Astrocyte (in vitro differentiated cells and primary cell): ENCODE measurements around the gene PTPRN2. TPM values are rescaled to one million over a fixed set of nuclear protein-coding genes. Genes with fewer than 3 reads are reported as not detected.

Experiments
- DNase-seq: peaks from one replicate; pipeline ENCODE4 v3.0.0-alpha.2; 2010; ENCODE audit warnings: low read depth
- FAIRE-seq: peaks from 2 replicates; lab custom pipeline; 2011; peaks lifted over from hg19 to GRCh38; lab: Jason Lieb, UNC
- H2AFZ ChIP-seq: 2 replicates; pipeline ENCODE4 v1.6.0; 2012; ENCODE audit warnings: low read depth, low read length, inconsistent platforms
- H3K27ac ChIP-seq: 2 replicates; pipeline ENCODE4 v1.5.1; 2011; ENCODE audit warnings: low read depth, low read length, inconsistent platforms
- H3K27me3 ChIP-seq: 2 replicates; pipeline ENCODE4 v1.6.0; 2011; ENCODE audit warnings: low read length, inconsistent platforms; ENCODE audit not compliant: insufficient read depth
- H3K36me3 ChIP-seq: 2 replicates; pipeline ENCODE4 v1.5.1; 2011; ENCODE audit warnings: low read length, inconsistent platforms; ENCODE audit not compliant: insufficient read depth
- H3K4me1 ChIP-seq: 2 replicates; pipeline ENCODE4 v1.5.1; 2011; ENCODE audit warnings: low read length, inconsistent platforms; ENCODE audit not compliant: insufficient read depth
- H3K4me2 ChIP-seq: 2 replicates; pipeline ENCODE4 v1.6.0; 2012; ENCODE audit warnings: low read length, inconsistent platforms
- H3K4me3 ChIP-seq: 2 replicates; pipeline ENCODE4 v1.5.1; 2011; ENCODE audit warnings: low read depth, mild to moderate bottlenecking, low read length, inconsistent platforms; ENCODE audit not compliant: insufficient read depth
- H3K79me2 ChIP-seq: 2 replicates; pipeline ENCODE4 v1.6.0; 2012; ENCODE audit warnings: mild to moderate bottlenecking, low read length, inconsistent platforms; ENCODE audit not compliant: insufficient read depth
- H3K9ac ChIP-seq: 2 replicates; pipeline ENCODE4 v1.6.0; 2012; ENCODE audit warnings: mild to moderate bottlenecking, low read length, inconsistent platforms
- H3K9me3 ChIP-seq: 2 replicates; pipeline ENCODE4 v1.5.1; 2012; ENCODE audit warnings: low read depth, mild to moderate bottlenecking, low read length, inconsistent platforms; ENCODE audit not compliant: insufficient read depth
- H4K20me1 ChIP-seq: 2 replicates; pipeline ENCODE4 v1.6.0; 2012; ENCODE audit warnings: low read length, inconsistent platforms; ENCODE audit not compliant: insufficient read depth
- H3K27ac Mint-ChIP-seq: one replicate; pipeline ENCODE4 v1.8.0; 2021; ENCODE audit warnings: mild to moderate bottlenecking, mixed read lengths; ENCODE audit not compliant: unreplicated experiment
- H3K27me3 Mint-ChIP-seq: one replicate; pipeline ENCODE4 v1.8.0; 2021; ENCODE audit warnings: low read depth, mixed read lengths; ENCODE audit not compliant: unreplicated experiment
- H3K36me3 Mint-ChIP-seq: one replicate; pipeline ENCODE4 v1.8.0; 2021; ENCODE audit warnings: low read depth, mixed read lengths; ENCODE audit not compliant: unreplicated experiment
- H3K4me1 Mint-ChIP-seq: one replicate; pipeline ENCODE4 v1.8.0; 2021; ENCODE audit warnings: low read depth, mixed read lengths; ENCODE audit not compliant: unreplicated experiment
- H3K4me3 Mint-ChIP-seq: one replicate; pipeline ENCODE4 v1.8.0; 2021; ENCODE audit warnings: mild to moderate bottlenecking, moderate library complexity, mixed read lengths; ENCODE audit not compliant: unreplicated experiment
- H3K9me3 Mint-ChIP-seq: one replicate; pipeline ENCODE4 v1.8.0; 2021; ENCODE audit warnings: mild to moderate bottlenecking, mixed read lengths; ENCODE audit not compliant: unreplicated experiment
- CTCF ChIP-seq: IDR thresholded peaks from 2 replicates; pipeline ENCODE4 v1.5.1; 2011; ENCODE audit warnings: low read depth, mild to moderate bottlenecking, inconsistent platforms, low read length, moderate library complexity; ENCODE audit not compliant: insufficient read depth
- EZH2 ChIP-seq: IDR thresholded peaks from 2 replicates; pipeline ENCODE4 v1.6.1; 2012; ENCODE audit warnings: mild to moderate bottlenecking, low read length, inconsistent platforms; ENCODE audit not compliant: insufficient read depth
- total RNA-seq: library from RNA; stranded (reverse); gene quantifications from 2 replicates; pipeline ENCODE4 v1.2.1, GENCODE V29; 2021

The PTPRN2 gene
- total RNA-seq, 1 donor from 2014 or later: 0.09 TPM

DNA sequence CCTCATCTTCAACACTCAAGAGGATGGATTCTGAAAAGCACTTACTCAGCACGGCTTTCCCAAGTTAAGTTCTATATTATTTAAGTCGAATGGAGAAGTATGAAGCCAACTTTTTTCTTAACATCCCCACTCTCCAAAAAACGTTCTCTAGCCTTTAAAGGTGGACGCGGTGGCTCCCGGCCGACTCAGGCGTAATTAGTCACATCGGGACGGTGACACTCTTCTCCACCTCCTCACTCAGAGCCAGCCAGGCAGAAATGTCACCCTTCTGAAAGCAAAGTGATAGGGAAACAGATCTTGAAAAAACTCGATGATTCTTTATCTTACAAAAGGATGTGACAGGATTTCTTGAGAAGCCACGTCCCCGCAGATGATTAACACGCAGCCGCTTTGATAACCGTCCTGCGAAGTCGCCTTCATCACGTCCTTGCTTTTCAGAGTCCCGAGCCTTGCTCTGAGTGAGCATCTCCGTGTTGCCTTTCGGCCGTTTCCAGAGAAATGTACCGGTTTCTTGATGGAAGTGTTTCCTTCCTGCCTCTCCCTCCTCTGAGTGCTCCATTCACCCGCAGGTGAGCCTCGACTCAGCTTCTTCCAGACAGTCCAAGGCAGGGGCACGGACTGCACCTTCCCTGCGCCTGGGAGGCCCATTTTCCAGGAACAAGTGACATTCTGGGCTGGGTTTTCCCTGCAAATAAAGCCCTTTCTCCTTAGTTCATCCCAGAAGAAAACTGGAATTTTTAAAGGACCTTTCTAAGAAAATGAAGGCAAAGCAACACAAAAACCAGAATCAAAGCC, 936.1 kb downstream of the PTPRN2 start:
- no peaks in the 10 kb centered on the region for H3K9me3 ChIP-seq
- no peaks in the 10 kb centered on the region for H3K4me1 Mint-ChIP-seq
- H3K4me2 ChIP-seq: no peak overlapping the region
- DNase-seq (no peak), FAIRE-seq (no peak)
- no peak overlapping the region for H2AFZ ChIP-seq
- H3K9me3 Mint-ChIP-seq: peaks cover 7% of the 10 kb centered on the region
- H3K4me3 ChIP-seq: no peak overlapping the region
- no peaks in the 10 kb centered on the region for H3K36me3 ChIP-seq
- no peaks in the 10 kb centered on the region for H3K27me3 Mint-ChIP-seq
- no peak overlapping the region for H3K27ac Mint-ChIP-seq
- H4K20me1 ChIP-seq: no peaks in the 10 kb centered on the region
- H3K4me3 Mint-ChIP-seq: no peak overlapping the region
- TF ChIP-seq EZH2: no peak
- TF ChIP-seq CTCF: no peak
- no peaks in the 10 kb centered on the region for H3K36me3 Mint-ChIP-seq
- H3K9ac ChIP-seq: no peak overlapping the region
- H3K4me1 ChIP-seq: no peaks in the 10 kb centered on the region
- H3K79me2 ChIP-seq: no peaks in the 10 kb centered on the region
- no peak overlapping the region for H3K27ac ChIP-seq
- H3K27me3 ChIP-seq: no peaks in the 10 kb centered on the region

- Histone ChIP-seq H3K9ac (no peak overlapping the region), H3K4me1 (no peaks in the 10 kb centered on the region), H3K27ac (no peak overlapping the region), H4K20me1 (no peaks in the 10 kb centered on the region), H2AFZ (no peak overlapping the region), H3K9me3 (no peaks in the 10 kb centered on the region), H3K4me3 (no peak overlapping the region), H3K79me2 (no peaks in the 10 kb centered on the region), H3K4me2 (no peak overlapping the region), H3K27me3 (no peaks in the 10 kb centered on the region), H3K36me3 (peaks cover 2% of the 10 kb centered on the region)
- DNase-seq (no peak), FAIRE-seq (no peak)
- TF ChIP-seq CTCF (no peak), EZH2 (no peak)
- Mint-ChIP-seq H3K4me3 (no peak overlapping the region), H3K36me3 (no peaks in the 10 kb centered on the region), H3K27ac (no peak overlapping the region), H3K4me1 (no peaks in the 10 kb centered on the region), H3K27me3 (no peaks in the 10 kb centered on the region), H3K9me3 (peaks cover 7% of the 10 kb centered on the region)
These were observed 936.8 kb downstream of the PTPRN2 start for GRCh38 chr7:157650801-157651200.

DNA sequence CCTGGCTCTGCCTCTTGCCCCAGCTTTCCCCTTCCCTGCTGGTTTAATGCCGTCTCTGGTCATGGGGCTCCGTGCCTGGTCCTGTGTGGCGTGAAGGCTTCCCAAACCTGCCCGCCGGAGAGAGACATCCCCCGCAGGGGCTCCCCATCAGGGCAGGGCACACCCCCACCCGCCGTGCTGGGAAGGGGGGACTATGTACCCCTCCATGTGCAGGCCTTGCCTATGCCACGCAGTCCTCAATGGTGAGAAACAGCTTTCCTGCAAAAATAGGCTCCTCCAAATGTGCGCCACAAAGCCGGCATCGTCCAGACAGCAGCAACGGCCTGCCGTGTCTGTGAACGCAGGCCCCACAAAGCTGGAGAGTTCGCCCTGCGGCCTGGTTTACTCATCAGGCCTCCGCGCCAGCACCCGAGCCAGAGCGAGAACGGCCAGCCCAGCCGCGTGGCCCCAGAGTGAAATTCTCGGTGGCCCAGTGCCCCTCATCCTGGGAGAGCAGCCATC, 937.4 kb downstream of the PTPRN2 start:
- H3K9me3 ChIP-seq: no peaks in the 10 kb centered on the region

More for the DNA sequence above, 937.4 kb downstream of the PTPRN2 start:
- Histone ChIP-seq H3K4me1 (no peaks in the 10 kb centered on the region), H3K9ac (no peak overlapping the region), H3K27ac (no peak overlapping the region), H3K27me3 (no peaks in the 10 kb centered on the region), H3K79me2 (no peaks in the 10 kb centered on the region), H4K20me1 (no peaks in the 10 kb centered on the region), H3K4me3 (no peak overlapping the region), H3K36me3 (peaks cover 2% of the 10 kb centered on the region), H3K4me2 (no peak overlapping the region), H2AFZ (no peak overlapping the region)
- peaks cover 7% of the 10 kb centered on the region for H3K9me3 Mint-ChIP-seq
- H3K4me3 Mint-ChIP-seq: no peak overlapping the region
- H3K27ac Mint-ChIP-seq: no peak overlapping the region
- H3K27me3 Mint-ChIP-seq: no peaks in the 10 kb centered on the region
- no peaks in the 10 kb centered on the region for H3K4me1 Mint-ChIP-seq
- no peaks in the 10 kb centered on the region for H3K36me3 Mint-ChIP-seq
- no peak for FAIRE-seq
- DNase-seq: no peak
- TF ChIP-seq EZH2 (no peak), CTCF (no peak)
